GM19455 (cell line): ENCODE data around the gene CFAP46.
"Not testable (repeated sequence)": the region's sequence is repeated elsewhere in the genome, so short reads cannot be mapped to it uniquely, and the experiment has no call there.

Experiments
- ATAC-seq: cut with Tn5 transposase; IDR thresholded peaks from one replicate; pipeline ENCODE4 v1.9.1; 2021; ENCODE audit not compliant: unreplicated experiment

CFAP46 gene

DNA sequence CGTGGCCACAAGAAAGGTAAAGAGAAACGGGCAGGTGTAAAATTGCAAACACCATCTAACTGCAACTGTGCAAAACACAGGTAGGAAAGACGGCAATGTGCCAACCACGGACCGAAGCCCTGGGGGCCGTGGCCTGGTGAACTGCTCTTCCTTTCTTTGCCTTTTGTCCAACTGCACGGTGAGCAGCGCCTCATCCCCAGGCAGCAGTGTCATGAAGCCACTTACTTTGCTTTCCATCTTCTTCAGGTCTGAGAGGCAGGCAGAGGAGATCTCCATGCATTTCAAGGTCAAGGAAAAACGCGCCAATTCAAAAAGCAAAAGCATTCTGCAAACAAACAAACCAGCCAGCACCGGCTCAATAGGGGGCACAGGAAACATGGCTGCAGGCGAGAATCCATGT is 12.9 kb downstream of the CFAP46 start:
- no peak for ATAC-seq

DNA sequence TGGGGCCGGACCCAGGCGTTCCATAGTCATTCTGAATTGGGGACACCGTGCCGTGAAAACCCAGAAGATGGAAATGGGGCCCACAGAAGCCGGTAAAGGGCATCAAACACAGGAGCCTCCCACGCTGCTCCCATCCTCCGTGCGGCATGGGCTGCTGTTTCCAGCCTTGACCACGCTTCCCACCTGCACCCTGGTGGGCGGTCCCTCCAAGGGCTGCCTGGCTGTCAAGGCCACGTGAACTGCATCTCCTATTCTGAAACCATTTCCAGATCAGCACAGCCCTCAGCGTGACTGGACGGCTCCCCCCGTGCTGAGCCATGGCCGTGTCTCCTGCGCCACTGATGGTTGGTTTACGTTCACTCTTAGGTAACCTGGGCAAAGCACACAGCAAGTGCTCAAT is 14.1 kb downstream of the CFAP46 start:
- ATAC-seq, result no peak

DNA sequence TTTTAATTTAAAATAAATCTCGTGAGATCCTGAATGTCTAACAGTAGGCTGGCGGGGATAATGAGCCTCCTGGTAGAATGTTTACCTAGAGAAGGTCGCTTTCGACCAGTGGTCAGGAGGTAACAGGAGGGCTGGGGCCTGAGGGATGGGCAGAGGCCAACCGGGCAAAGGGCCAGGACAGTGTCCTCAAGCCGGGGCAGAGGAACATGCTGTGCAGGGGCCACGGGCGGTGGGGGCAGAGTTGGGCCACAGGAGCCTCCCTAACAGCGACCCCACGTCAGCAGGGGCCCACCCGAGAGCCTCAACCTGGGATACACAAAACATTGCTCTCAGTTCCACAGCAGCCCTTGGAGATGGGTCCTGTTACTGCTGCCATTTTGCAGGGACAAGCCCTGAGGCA is 14.5 kb downstream of the CFAP46 start:
- ATAC-seq, result no peak

GRCh38 chr10:132926777-132927650 is 15.4 kb downstream of the CFAP46 start:
- no peak for ATAC-seq

GRCh38 chr10:132926070-132926469 is 16.3 kb downstream of the CFAP46 start:
- ATAC-seq, result no peak

DNA sequence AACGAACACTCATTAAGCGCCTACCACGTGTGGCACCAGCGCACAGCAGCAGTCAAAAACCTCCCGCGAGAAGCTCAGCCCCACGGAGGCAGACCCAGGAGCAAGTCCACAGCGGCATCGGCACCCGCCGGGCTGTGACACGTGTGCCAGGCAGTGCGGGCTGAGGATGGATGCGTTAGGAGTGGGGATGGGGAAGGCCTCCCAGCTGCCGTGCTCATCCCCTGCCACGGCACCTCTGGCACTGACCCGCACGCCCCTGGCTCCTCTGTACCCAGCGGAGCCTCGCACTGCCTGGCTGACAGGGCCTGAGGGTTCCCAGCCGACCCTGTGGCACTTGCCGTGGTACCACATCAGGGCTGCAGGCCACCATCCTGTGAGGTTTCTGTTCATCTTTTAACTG is 16.8 kb downstream of the CFAP46 start:
- ATAC-seq, result no peak

DNA sequence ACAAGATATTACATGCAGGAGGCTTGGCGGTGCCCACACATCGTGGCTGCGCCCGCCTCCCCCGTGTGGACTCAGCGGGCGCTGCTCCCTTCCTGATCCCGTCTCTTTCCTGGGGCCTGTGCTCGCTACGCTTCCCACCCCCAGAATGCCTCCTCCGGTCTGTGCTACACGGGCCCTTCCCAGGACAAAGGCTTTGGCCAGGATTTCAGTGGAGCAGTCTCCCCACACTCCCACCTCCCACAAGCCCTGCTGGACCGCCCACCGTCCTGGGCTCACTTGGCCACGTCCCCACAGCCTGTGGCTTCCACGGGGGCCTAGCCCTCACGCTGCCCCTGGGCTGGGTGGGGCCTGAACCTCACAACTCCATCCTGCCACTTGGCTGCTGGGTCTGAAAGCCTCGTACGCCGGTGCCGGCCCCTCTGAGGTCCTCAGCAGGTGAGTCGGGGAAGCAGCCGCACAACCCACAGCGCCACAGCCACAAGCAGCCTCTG is 17.3 kb downstream of the CFAP46 start:
- ATAC-seq, result no peak

- no peak for ATAC-seq
Observed at GRCh38 chr10:132924046-132924952, 18.1 kb downstream of the CFAP46 start.

GRCh38 chr10:132923384-132923783 is 19.0 kb downstream of the CFAP46 start:
- not testable (repeated sequence) for ATAC-seq

- ATAC-seq, result no peak
Observed at GRCh38 chr10:132922872-132923271, 19.5 kb downstream of the CFAP46 start.

DNA sequence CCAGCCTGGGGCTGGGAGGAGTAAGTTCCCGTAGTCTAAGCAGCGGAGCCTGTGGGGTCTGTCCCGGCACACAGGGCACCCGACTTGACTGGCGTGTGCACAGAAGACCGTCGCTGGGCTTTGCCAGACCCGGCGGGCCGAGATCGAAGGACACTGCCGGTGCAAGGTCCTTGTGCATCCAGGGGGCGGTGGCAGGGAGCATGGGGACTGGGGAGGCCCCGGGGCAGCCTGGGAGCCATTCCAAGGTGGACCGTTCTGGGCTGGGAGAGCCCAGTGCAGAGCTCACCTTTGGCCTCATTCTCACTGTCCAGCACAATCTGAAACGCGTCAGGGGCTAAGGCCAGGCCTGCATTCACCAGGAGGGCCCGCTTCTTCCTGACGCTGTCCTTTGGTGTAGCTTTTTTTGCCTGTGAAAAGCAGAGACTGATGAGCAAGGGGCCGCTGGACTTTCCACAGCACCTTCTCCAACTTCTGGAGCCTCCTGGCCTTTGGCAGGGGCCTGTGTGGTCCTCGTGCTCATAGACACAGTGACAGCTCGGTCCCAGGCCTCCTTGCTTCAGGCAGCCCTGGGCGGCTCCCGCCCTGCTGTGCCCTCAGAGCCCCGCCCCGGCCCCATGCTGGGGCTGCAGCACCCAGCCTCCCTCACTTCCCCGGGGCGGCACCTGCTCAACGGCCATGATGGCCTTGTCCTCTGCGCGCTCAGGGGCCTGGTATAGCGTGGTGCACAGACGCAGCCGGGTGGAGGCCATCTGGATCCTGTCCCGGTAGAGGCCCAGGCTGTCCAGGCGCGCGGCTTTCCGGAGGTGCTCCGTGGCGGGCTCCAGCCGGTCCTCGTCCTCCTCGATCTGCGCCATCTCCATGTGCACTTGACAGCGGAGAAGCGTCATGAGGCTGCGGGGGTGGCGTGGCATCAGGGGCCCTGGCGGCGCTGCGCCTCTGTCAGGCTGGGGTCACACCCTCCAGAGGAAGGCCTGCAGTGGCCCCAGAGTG is 20.3 kb downstream of the CFAP46 start:
- ATAC-seq, result no peak

DNA sequence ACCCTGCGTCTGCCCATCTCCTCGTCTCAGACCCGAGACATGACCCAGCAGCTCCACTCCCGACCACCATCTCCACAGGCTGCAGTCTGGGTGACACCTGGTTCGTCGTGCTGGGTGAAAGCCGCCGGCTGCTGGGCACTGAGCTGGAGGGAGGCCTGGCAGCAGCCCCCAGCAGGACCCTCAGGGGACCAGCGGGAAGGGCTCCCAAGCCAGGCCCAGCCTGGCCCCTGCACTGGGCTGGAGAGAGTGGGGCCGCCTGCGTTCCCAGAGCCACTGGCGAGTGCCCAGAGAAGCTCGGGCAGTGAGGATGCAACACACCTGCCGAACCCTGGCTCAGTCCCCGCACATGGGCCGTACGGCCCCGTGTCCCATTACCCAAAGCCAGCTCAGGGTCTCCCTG is 21.3 kb downstream of the CFAP46 start:
- ATAC-seq, result no peak

DNA sequence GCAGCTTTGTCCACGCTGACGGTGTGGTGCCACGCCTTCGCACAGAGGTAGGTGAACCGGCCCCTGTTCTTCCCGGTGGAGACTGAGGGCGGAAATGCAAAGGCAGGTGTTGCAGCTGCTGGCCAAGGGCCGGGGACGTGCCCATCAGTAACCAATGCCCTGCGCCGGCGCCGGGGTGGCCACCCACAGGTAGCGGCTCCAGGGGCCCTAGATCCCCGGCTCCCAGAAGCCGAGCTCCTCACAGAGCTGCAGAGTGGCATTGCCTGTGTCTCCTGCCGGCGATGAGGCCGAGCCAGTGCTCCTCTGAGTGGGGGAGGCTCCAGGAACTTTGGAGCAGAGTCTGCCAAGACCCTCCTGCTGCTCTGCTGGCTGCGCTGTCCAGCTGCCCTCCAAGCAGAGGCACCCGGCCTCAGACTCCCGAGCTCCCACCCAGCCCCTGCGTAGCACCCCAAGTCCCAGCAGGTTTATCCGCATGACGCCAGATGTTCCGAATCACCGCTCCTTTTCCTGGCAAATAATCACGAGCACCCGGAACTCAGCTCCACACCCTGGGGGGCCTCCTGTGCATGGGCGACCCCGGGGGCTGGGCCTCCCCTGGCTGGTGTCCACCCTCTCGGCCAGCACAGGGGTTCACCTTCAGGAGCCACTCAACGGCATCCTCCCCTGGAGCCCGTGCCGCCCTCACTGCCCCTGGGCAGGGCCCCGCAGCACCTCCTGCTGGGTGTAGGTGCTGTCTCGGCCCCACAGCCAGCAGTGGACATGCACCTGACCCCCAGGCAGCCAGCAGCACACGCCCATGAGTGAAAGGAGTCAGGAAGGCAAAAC is 22.1 kb downstream of the CFAP46 start:
- ATAC-seq, result no peak

DNA sequence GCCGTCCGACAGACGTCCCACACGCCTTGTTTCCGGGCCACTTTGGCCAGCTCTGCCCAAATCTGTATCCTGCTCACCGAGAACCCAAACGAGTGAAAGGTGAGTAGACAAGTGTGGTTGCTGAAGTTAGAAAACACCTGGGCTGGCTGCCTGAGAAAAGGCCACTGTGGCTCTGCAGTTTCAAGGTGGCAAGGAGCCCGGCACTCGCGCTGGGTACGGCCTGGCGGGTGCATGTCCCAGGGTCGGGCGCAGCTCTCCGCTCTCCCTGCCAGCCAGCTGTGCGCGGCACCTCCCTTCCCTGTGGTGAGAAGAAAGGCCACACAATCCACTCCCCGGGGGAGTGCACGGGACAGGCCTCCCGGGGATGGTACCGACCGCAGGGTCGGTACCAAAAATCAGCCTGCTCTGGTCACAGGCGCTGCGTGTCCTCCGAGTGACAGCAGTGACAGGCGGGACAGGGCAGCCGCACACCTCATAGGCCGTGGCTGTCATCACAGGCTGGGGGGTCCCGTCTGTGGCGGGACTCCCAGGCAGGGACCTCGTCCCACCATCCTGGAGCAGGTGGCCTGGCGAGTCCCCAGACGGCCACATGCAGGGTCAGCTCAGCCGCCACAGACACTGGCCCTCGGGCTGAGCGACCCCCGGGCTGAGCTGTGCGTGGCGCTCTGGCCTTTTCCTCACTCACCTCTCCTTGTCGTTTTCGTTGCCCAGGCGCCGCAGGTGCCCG is 22.8 kb downstream of the CFAP46 start:
- ATAC-seq, result no peak

GRCh38 chr10:132918617-132919373 is 23.6 kb downstream of the CFAP46 start:
- no peak for ATAC-seq

DNA sequence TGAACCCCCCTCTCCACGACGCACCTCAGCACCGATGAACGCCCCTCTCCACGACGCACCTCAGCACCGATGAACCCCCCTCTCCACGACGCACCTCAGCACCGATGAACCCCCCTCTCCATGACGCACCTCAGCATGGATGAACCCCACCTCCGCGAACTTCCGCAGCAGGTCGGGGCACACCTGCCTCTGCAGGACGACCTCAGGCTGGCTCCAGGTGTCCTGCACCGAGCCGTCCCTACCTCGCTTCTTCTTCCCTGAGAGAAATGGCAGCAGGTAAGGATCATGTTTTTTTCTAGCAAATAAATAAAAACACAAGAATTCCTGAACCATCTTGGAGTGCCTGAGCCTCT is 24.1 kb downstream of the CFAP46 start:
- ATAC-seq, result no peak

DNA sequence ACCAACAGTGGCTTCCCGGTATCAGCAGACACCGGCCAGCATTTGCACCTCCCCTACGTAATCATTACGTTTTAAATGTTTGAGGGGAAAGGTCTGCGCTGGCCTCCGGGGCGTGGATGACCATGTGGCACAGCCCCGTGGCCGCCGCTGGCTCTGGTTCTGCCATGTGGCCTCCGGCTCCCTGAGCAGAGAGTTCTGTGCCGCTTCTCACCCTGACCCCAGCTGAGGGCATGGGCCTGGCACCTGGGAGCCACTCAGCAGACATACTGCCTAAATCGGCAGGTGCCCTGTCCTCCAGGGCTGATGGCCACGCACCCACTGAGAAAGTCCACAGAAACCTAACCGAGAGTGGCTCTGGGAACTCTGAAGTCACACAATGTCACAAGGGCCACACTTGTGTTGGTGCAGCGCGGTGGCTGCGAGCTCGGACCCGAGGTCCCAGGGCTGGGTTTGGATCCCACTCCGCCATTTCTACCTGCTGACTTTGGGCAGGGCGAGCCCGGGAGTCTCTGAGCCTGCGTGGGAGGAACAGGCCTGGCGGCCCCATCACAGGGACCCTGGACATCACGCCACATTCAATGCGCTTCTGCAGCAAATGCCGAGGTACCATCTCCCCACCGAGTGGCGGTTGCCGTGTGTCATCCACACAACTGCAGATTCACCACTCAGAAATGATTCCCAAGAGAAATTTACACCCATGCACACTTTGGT is 25.3 kb downstream of the CFAP46 start:
- ATAC-seq, result no peak

DNA sequence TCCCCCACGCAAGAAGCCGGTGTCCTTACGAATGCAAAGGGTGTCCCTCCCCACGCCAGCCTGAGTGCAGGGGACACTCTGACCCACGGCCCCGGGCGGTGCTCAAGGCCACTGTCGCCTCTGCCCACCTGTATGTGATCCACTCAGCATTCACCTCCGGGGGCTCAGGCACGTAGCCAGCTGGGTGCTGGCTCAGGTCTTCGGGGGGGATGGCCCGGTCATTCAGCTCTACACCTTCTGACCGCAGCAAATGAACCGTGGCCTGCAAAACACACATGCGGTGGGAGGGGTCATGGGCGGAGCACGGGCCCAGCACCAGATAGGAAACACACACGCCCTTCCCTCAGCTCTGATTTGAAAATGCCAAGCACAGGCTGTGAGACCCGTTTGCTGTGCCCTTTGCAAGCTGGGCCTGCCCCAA is 25.9 kb downstream of the CFAP46 start:
- ATAC-seq, result no peak
